Raji (cell line): ENCODE data around the gene ALPK1.

ENCODE experiments used
- POLR2A ChIP-seq: IDR thresholded peaks from 2 replicates; pipeline ENCODE4 v1.6.1; 2011; ENCODE audit warnings: low read depth, low read length, control low read depth; ENCODE audit not compliant: insufficient read depth

Gene ALPK1

DNA sequence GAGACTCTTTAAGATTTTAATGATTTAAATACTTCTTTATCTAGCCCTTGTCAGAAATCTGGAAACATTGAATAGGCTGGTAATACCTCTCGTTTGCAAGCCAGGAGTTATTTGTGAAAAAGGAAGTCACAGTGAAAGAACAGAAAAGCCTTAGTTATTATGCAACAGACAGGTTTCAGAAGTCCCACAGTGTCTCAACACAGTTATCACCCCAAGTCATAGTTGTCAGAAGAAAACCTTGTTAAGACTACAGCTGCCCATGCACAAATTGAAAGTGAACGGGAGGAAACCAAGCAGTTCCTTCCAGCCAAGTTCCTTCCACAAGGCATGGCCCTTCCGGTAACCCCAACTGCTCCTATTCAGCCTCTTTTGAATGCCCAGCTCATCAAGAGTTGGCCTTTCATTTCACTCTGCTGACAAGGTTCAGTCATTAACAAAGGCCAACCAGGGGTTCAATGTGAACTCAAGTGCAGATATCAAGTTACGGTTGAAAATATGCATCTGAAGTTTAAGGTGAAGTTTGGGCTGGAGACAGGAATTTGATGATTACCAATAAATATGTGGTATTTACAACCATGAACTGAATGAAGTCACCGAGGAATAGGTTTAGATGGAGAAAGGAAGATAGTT, 15.6 kb downstream of the ALPK1 start:
- no peak for TF ChIP-seq POLR2A

DNA sequence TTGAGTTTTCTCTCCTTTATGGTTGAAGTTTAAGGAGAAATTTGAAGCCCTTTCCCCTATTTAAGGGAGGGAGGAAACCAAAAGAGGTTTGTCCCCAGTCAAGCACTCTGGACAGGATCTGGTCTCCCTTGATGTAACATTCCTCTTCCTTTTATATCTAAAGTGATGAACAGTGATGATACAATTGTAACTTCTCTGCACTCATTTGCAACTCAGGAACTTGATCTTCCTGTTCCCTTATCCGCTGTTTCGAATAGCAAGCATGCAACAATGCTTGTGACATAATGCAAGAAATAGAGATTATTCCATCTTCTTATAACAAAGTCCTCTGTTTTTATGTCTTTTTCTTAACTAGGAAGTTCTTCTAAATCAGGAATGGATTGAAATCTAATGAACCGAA, 18.3 kb downstream of the ALPK1 start:
- no peak for TF ChIP-seq POLR2A

DNA sequence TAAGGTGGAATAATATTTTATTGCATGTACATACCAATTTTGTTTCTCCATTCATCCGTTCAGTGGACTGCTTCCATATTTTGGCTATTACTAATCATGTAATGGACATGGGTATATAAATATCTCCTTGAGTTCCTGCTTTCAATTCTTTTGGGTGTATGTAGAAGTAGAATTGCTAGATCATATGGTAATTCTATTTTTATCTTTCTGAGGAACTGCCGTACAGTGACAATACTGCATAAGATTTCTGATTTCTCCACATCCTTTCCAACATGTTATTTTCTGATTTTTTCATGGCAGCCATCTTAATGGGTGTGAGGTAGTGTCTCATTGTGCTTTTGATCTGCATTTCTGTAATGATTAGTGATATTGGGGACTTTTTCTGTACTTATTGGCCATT, 19.2 kb downstream of the ALPK1 start:
- TF ChIP-seq POLR2A, result no peak

DNA sequence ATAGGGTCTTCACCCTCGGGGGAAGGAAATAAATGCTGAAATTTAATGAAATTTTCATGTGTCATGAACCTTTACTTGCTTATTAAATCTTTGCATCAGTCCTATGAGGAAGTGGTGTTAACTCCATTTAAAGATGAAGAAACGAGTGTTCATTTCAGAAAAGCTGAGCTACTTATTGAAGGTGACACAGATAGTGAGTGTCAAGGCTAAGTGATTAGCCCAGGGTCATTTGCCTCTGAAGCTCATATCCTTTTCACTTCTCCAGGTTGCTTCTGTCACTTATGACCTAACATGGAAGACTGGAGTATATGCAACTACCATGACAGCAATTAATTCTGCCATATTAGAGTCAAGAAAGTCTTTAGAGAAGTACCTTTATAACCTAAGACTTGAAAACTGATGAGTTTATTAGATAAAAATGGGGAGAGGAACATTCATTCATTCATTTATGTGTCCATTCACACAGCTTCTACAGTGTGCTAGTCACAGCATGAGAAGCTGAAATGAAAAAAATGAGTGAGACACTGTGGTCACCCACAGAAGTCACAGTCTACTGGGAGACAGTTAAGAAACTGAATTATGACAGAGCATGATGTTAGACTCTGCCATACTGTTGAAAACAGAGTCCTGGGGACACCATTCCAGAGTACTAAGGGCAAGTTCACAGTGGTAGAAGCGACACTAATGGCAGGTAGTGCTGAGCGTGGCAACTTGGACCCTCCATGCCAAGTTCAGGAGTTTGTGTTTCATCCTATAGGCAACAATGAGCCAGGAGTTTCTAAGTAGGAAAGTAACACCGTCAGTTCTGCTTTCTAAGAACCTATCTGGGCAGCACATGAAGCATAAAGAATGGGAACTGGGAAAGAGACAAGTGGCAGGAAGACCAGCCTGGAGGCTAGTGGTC, 21.3 kb downstream of the ALPK1 start:
- TF ChIP-seq POLR2A, result no peak

DNA sequence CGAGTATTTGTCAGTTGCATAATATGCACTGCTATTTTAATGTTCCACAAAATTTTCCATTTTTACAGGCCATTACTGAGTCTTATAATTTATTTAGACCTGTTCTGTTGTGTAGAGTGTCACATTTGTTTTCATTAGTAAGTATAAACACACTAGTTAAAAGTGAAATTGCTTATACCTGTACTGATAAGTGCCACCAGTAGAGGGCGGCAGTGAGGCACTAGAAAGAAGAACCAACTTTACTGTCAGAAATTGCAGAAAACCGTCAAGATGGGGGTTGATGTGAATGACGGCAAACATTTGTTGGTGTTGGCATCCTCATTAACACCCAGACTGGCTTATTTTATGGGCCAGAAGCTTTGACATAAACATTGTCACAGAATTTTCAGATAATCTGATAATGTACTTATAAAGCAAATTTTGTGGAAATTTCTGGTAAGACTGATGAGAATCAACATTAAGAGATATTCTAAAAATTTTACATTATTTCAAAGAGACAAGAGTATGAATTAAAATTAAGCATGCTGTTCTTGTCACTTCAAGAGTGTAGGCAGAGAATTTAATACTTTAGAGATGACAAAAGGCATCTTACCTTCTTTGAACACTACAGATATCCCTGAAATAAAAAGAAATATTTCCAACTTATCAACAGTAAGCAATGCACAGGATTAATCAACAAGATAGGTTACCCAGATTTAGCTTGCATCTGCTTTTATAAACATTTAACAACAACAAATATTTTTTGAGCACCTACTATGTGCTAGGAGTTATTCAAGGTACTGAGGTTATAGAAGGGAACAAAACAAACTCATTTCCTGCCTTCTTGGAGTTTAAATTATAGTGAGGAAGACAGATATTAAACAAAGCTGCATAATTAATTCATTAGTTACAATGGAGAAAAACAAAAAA, 24.9 kb downstream of the ALPK1 start:
- TF ChIP-seq POLR2A, result no peak

DNA sequence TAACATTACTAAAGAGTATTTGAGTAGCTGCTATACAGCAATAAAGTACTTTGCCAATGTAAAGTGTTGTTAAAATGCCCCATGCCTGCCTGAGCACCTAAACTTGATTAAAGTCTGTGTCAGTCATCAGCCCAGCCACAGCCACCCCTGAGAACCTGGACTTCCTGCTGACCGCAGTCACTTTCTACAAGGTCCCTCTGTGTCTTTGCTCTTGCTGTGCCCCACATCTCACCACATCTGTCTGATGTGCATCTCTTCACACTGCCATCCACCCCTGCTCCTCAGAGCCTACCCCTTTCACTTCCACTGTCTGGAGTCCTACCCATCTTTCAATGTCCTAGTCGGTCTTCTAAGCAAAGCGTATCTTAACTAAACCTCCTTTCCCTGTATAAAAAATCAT, 25.7 kb downstream of the ALPK1 start:
- no peak for TF ChIP-seq POLR2A

DNA sequence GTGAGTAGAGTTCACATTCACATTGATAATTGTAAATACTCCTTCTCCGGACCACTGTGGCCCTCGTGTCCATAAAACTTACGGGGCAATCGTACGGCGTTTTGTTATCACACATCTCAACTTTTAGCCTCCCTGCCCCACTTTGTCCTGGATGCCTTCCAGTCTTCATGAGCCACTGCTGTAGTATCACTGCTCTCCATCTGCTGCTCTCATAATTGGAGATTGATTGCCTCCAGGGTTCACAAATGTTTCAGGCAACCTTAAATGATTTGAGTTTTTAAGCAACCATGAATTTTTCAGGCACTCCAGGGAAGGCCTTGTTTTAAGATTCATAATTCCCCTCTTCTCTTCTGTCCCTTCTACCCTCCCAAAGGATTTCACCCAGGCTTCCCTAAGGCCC, 28.4 kb downstream of the ALPK1 start:
- TF ChIP-seq POLR2A, result no peak

DNA sequence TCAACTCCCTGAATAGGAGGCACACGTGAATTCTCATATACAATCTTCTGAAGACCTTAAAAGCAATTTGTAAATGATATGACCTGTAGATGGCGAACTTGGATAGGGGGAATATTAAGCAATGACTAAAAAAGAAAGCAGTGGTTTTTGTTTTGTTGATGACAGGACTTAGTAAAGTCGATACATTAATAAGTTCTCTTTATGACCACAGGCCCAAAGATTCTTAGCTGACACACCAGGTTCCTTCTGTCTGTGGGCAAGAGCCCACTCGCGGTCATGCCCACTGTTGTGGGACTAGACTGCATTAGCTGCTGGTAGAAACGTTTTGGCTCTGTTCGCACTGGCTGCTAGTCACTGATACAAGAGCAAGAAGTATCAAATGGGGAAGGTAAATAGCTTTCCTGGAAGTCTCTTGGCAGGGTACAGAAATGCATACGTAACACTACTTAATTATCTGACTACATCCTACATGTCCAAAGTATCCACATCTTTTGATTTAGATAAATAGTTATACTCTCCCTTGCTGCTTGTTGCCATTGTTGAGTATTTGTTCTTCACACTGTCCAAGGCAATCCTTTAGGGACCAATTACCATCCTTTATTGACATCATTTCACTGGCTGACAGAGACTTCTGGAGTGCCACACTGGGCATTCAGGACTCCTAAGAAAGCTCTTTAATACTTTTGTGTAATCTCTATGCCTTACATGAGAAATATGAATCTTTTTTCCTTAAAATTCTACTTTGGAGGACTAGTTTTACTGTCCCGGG, 31.0 kb downstream of the ALPK1 start:
- TF ChIP-seq POLR2A, result no peak

DNA sequence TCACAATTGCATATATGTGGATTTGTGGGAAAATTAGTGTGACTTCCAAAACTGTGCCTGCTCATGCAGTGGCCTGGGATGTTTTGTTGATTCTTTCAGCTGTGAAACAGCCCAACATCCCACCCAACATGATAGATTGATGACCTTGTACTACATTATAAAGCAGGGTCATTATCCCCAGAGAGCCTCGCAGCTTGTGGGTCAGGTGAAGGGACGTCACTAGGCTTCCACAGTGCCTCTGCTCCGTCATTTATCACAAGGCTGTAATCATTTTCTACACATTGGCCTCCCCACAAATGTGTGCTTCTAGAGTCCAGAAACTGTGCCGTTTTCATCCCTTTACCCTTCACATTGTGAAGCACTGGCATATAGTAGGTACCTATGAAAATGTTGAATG, 31.6 kb downstream of the ALPK1 start:
- TF ChIP-seq POLR2A, result no peak

DNA sequence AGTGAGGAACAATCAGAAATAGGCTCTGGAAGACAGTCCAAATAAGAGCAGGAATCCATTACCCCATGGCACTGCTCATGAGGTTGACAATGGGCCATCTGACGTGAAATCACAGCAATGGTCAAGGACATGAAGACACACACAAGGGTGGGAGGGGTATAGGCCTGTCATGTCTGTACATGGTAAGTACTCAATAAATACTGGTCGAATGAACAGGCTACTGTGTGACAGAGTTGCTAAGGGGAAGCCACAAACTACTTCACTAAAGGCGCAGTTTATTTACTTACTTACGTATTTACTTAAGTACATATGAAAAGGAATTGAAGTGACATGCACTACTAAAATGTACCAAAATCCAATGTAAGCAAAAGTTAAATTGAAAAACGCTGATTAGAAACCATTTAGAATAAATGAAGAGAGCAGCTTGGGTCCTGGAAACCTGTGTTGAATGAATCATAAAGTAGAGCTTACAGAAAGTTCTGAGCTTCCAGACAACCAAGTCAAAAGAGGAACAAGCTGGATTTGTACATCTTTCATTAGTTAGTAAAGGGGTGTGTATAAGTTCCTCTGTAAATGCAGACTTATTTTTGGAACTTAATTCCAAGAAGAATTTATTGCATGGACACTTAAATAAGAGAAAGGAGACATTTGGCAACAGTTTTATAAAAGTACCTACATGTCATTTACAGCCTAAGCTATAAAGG, 32.7 kb downstream of the ALPK1 start:
- no peak for TF ChIP-seq POLR2A

DNA sequence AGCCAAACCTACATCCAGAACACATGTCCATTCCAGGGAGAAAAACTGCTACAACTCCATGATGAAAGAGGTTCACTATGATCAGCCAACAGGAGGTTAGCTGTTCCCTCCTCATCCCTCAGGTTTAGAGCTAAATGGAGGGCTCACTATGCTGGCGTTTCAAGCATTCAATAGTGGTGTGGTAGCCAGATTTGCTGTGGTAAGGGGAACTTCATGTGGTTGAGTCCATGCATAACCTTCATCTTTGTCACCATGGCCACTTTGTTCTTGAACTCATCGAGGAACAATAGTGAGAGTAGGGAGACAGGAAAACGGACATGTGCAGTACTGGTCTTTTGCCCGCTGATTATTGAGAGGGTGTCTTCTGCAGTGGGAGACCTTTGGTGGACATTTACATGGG, 33.8 kb downstream of the ALPK1 start:
- TF ChIP-seq POLR2A, result no peak

DNA sequence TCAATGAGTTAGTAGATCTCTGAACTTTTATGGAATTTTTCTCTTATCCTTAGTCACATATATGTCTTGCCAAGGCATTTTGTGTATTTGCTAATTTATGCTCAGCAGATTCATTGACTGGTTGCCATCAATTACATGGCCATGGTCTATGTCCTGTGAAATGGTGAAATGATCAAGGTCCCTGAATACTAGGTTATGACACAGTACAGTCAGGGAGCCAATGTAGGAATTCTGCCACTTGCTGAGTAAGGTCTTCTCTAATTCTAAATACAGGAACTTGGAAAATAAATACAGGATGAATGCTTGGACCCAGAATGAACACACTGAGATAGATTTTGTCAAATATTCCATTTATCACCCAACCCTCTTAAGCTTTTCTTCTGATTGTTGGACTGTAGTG, 35.2 kb downstream of the ALPK1 start:
- TF ChIP-seq POLR2A, result no peak

DNA sequence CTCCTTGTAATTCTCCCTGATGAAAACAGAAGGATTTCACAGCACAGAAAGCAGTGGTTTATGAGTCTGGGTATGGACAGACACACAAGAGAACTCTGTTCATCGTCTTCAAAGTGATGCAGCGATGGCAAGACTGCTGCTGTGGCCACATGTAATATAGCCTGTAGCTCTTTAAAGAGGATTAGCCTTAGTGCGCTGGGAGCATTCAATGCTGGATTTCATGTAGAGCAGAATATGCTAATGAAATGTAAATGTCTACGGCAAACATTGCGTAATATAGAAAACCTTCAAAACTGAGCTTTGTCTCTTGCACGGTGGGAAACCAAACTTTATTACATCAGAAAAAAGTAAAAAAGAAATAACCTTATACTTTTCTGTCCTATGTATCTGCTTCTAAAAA, 42.9 kb downstream of the ALPK1 start:
- TF ChIP-seq POLR2A, result no peak

DNA sequence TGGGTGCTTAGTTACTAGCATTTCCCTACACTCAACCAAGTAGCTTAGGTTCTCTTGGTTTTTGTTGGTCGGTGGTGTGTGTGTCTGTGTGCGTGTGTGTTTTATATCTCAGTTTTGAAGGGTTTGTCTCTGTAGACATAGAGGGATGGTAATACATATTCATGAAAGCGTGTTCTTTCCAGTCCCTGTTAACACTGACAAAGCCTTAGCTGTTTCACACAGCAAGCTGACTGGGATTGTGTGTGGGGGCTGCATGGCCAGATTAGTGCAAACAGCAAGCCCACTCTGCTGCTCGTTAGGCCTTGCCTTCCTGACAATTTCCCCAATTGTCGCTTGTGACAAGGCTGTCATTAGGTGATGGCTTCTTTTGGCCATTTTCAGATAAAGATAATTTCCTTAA, 43.9 kb downstream of the ALPK1 start:
- no peak for TF ChIP-seq POLR2A

DNA sequence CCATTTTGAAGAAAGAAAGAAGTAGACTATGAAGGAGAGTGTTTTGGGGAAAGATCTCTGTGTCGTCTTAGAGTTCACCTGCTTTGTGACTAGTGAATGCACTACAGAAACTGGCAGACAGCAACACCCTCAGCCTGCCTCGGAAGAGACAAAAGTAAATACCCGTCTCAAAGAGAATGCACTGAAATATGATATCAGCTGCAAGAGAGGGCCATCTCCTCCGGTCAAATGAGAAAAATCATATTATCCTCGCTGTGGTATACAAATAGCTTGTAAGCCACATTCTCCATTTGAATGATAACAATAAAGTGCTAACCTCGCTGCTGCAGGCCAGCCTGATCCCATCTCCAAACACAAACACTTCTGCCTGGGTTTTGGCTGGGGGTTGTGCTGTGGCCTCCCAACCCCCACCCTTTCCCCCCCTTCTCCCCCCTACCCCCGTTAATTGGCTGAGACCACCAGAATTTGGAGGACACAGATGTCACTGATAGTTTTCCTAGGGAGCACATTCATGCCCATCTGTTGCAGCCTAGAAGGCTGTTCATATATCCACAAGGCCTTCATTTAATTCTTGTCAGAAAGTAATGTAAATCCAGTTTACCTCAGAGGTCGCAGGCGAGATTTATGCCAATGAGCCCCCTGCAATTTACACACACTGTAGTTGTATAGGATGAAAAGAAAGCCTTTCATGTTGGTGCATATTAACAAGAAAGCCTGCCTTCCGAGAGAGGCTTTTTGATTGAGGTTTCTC, 46.3 kb downstream of the ALPK1 start:
- TF ChIP-seq POLR2A, result no peak
